ENCODE measurements around the gene RPL3.

RPL3 gene

GRCh38 chr22:39287076-39287725, 32.2 kb downstream of the RPL3 start:
- Histone ChIP-seq H3K4me3 (ENCODE audit: low read length) (no peak overlapping the region), H3K4me1 (ENCODE audit: insufficient read depth, low read length) (no peaks in the 10 kb centered on the region), H3K27me3 (ENCODE audit: insufficient read depth, low read length) (no peaks in the 10 kb centered on the region), H3K27ac (ENCODE audit: low read depth, low read length) (no peak overlapping the region), H3K9me3 (ENCODE audit: insufficient read depth, low read depth, low read length) (no peaks in the 10 kb centered on the region), H3K36me3 (ENCODE audit: insufficient read depth, low read length) (no peaks in the 10 kb centered on the region), H3K9ac (ENCODE audit: low read depth, low read length) (no peak overlapping the region)
- 95% methylated on average over 6 of the region's 8 CpGs for WGBS

- no peaks in the 10 kb centered on the region for H3K9me3 ChIP-seq (ENCODE audit: insufficient read depth, low read depth, low read length)
- H3K4me1 ChIP-seq (ENCODE audit: insufficient read depth, low read length): no peaks in the 10 kb centered on the region
- no peak overlapping the region for H3K4me3 ChIP-seq (ENCODE audit: low read length)
- H3K9ac ChIP-seq (ENCODE audit: low read depth, low read length): no peak overlapping the region
- no peak overlapping the region for H3K27ac ChIP-seq (ENCODE audit: low read depth, low read length)
- H3K27me3 ChIP-seq (ENCODE audit: insufficient read depth, low read length): no peaks in the 10 kb centered on the region
- no peaks in the 10 kb centered on the region for H3K36me3 ChIP-seq (ENCODE audit: insufficient read depth, low read length)
- WGBS: 96% methylated on average over 3 of the region's 3 CpGs
These were observed 34.4 kb downstream of the RPL3 start for GRCh38 chr22:39284983-39285382.

- no peaks in the 10 kb centered on the region for H3K27me3 ChIP-seq (ENCODE audit: insufficient read depth, low read length)
- H3K4me1 ChIP-seq (ENCODE audit: insufficient read depth, low read length): 0 out of 2 replicates have a peak, but pooled peaks cover 2% of the 10 kb centered on the region
- no peak overlapping the region for H3K4me3 ChIP-seq (ENCODE audit: low read length)
- WGBS: 92% methylated on average over 19 of the region's 19 CpGs
- H3K9me3 ChIP-seq (ENCODE audit: insufficient read depth, low read depth, low read length): no peaks in the 10 kb centered on the region
- H3K27ac ChIP-seq (ENCODE audit: low read depth, low read length): no peak overlapping the region
- no peak overlapping the region for H3K9ac ChIP-seq (ENCODE audit: low read depth, low read length)
- H3K36me3 ChIP-seq (ENCODE audit: insufficient read depth, low read length): no peaks in the 10 kb centered on the region
These were observed 35.1 kb downstream of the RPL3 start for GRCh38 chr22:39284142-39284980.

- Histone ChIP-seq H3K4me1 (ENCODE audit: insufficient read depth, low read length) (0 out of 2 replicates have a peak, but pooled peaks cover 4% of the 10 kb centered on the region), H3K27me3 (ENCODE audit: insufficient read depth, low read length) (no peaks in the 10 kb centered on the region), H3K9me3 (ENCODE audit: insufficient read depth, low read depth, low read length) (no peaks in the 10 kb centered on the region), H3K27ac (ENCODE audit: low read depth, low read length) (no peak overlapping the region), H3K36me3 (ENCODE audit: insufficient read depth, low read length) (no peaks in the 10 kb centered on the region), H3K9ac (ENCODE audit: low read depth, low read length) (no peak overlapping the region), H3K4me3 (ENCODE audit: low read length) (no peak overlapping the region)
- WGBS: 89% methylated on average over 27 of the region's 27 CpGs
These were observed 35.9 kb downstream of the RPL3 start for GRCh38 chr22:39283322-39284141.

GRCh38 chr22:39282645-39283321, 36.6 kb downstream of the RPL3 start:
- Histone ChIP-seq H3K27ac (ENCODE audit: low read depth, low read length) (no peak overlapping the region), H3K27me3 (ENCODE audit: insufficient read depth, low read length) (no peaks in the 10 kb centered on the region), H3K4me3 (ENCODE audit: low read length) (no peak overlapping the region), H3K36me3 (ENCODE audit: insufficient read depth, low read length) (no peaks in the 10 kb centered on the region), H3K9ac (ENCODE audit: low read depth, low read length) (no peak overlapping the region), H3K4me1 (ENCODE audit: insufficient read depth, low read length) (0 out of 2 replicates have a peak, but pooled peaks cover 4% of the 10 kb centered on the region), H3K9me3 (ENCODE audit: insufficient read depth, low read depth, low read length) (no peaks in the 10 kb centered on the region)
- WGBS: 83% methylated on average over 9 of the region's 9 CpGs

GRCh38 chr22:39281126-39281525, 38.3 kb downstream of the RPL3 start:
- 91% methylated on average over 4 of the region's 6 CpGs for WGBS
- H3K9ac ChIP-seq (ENCODE audit: low read depth, low read length): no peak overlapping the region
- no peak overlapping the region for H3K4me3 ChIP-seq (ENCODE audit: low read length)
- no peaks in the 10 kb centered on the region for H3K36me3 ChIP-seq (ENCODE audit: insufficient read depth, low read length)
- H3K27ac ChIP-seq (ENCODE audit: low read depth, low read length): no peak overlapping the region; the same call in 1 of the 2 replicates
- peaks cover 7% of the 10 kb centered on the region; the same call in 1 of the 2 replicates for H3K9me3 ChIP-seq (ENCODE audit: insufficient read depth, low read depth, low read length)
- no peaks in the 10 kb centered on the region for H3K27me3 ChIP-seq (ENCODE audit: insufficient read depth, low read length)
- H3K4me1 ChIP-seq (ENCODE audit: insufficient read depth, low read length): 0 out of 2 replicates have a peak, but pooled peaks cover 4% of the 10 kb centered on the region

- Histone ChIP-seq H3K27ac (ENCODE audit: low read depth, low read length) (no peak overlapping the region), H3K9me3 (ENCODE audit: insufficient read depth, low read depth, low read length) (peaks cover 7% of the 10 kb centered on the region; the same call in 1 of the 2 replicates), H3K36me3 (ENCODE audit: insufficient read depth, low read length) (no peaks in the 10 kb centered on the region), H3K4me3 (ENCODE audit: low read length) (no peak overlapping the region), H3K4me1 (ENCODE audit: insufficient read depth, low read length) (0 out of 2 replicates have a peak, but pooled peaks cover 4% of the 10 kb centered on the region), H3K9ac (ENCODE audit: low read depth, low read length) (no peak overlapping the region), H3K27me3 (ENCODE audit: insufficient read depth, low read length) (no peaks in the 10 kb centered on the region)
- 89% methylated on average over 7 of the region's 7 CpGs for WGBS
These were observed 39.2 kb downstream of the RPL3 start for GRCh38 chr22:39280250-39280649.

- H3K36me3 ChIP-seq (ENCODE audit: insufficient read depth, low read length): no peaks in the 10 kb centered on the region
- no peaks in the 10 kb centered on the region for H3K27me3 ChIP-seq (ENCODE audit: insufficient read depth, low read length)
- no peak overlapping the region for H3K9ac ChIP-seq (ENCODE audit: low read depth, low read length)
- no peak overlapping the region for H3K4me3 ChIP-seq (ENCODE audit: low read length)
- H3K9me3 ChIP-seq (ENCODE audit: insufficient read depth, low read depth, low read length): peaks cover 7% of the 10 kb centered on the region; the same call in 1 of the 2 replicates
- H3K4me1 ChIP-seq (ENCODE audit: insufficient read depth, low read length): 0 out of 2 replicates have a peak, but pooled peaks cover 4% of the 10 kb centered on the region
- H3K27ac ChIP-seq (ENCODE audit: low read depth, low read length): no peak overlapping the region
- WGBS: 57% methylated on average over 20 of the region's 23 CpGs
These were observed 40.1 kb downstream of the RPL3 start for GRCh38 chr22:39279170-39279850.

- no peak overlapping the region for H3K4me3 ChIP-seq (ENCODE audit: low read length)
These were observed 41.4 kb downstream of the RPL3 start for GRCh38 chr22:39278040-39278439.

GRCh38 chr22:39277142-39277607, 42.2 kb downstream of the RPL3 start:
- H3K4me3 ChIP-seq (ENCODE audit: low read length): no peak overlapping the region
- H3K27ac ChIP-seq (ENCODE audit: low read depth, low read length): no peak overlapping the region
- H3K27me3 ChIP-seq (ENCODE audit: insufficient read depth, low read length): no peaks in the 10 kb centered on the region
- WGBS: 94% methylated on average over 6 of the region's 6 CpGs
- 0 out of 2 replicates have a peak, but pooled peaks cover 4% of the 10 kb centered on the region for H3K4me1 ChIP-seq (ENCODE audit: insufficient read depth, low read length)
- no peaks in the 10 kb centered on the region for H3K36me3 ChIP-seq (ENCODE audit: insufficient read depth, low read length)
- peaks cover 7% of the 10 kb centered on the region; the same call in 1 of the 2 replicates for H3K9me3 ChIP-seq (ENCODE audit: insufficient read depth, low read depth, low read length)
- H3K9ac ChIP-seq (ENCODE audit: low read depth, low read length): no peak overlapping the region

More at GRCh38 chr22:39278040-39278439, 41.4 kb downstream of the RPL3 start:
- Histone ChIP-seq H3K36me3 (ENCODE audit: insufficient read depth, low read length) (no peaks in the 10 kb centered on the region), H3K27ac (ENCODE audit: low read depth, low read length) (no peak overlapping the region), H3K9ac (ENCODE audit: low read depth, low read length) (no peak overlapping the region), H3K9me3 (ENCODE audit: insufficient read depth, low read depth, low read length) (peaks cover 7% of the 10 kb centered on the region; the same call in 1 of the 2 replicates), H3K27me3 (ENCODE audit: insufficient read depth, low read length) (no peaks in the 10 kb centered on the region), H3K4me1 (ENCODE audit: insufficient read depth, low read length) (0 out of 2 replicates have a peak, but pooled peaks cover 4% of the 10 kb centered on the region)
- 89% methylated on average over 13 of the region's 13 CpGs for WGBS
